ENCODE data around the gene PLPPR1. TPM values are rescaled to one million over a fixed set of nuclear protein-coding genes. Genes with fewer than 3 reads are reported as not detected.

PLPPR1 gene
- total and polyA plus RNA-seq, 2 experiments from 2014 or later: 1.3 to 3.7 TPM

DNA sequence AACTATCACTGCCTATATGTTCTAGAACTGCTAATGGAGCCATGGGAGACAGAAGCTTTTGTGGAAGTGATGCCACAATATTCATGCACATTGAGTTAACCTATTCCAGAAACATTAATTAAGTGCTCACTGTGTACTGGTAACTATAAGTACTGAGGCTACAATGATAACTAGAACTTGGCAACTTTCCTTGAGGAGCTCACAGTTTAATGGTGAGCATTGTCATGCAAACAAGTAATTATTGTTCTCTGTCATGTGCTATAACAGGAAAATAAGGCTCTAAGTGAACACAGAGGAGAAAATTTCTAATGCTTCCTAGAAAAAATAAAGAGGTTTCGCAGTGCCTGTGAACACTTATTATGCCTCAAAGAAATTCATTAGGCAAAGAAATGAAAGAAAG lies 214.1 kb downstream of the PLPPR1 start:
- peaks cover 2% of the 10 kb centered on the region for H3K9me2 ChIP-seq (ENCODE audit: insufficient read depth)
- H3K4me3 ChIP-seq: no peak overlapping the region
- H3K4me2 ChIP-seq: no peak overlapping the region
- no peaks in the 10 kb centered on the region for H3K27me3 Mint-ChIP-seq (ENCODE audit: insufficient read depth, low read depth, poor library complexity)
- no peaks in the 10 kb centered on the region for H3K4me1 ChIP-seq (ENCODE audit: insufficient read depth)
- TF ChIP-seq NANOG (IDR thresholded peaks at IDR 0.05; ENCODE audit: borderline replicate concordance) (no peak), ZNF114 (CRISPR knock-in tag; IDR thresholded peaks at IDR 0.05) (no peak), CTCF (conservative IDR thresholded peaks at IDR 0.05; ENCODE audit: low read depth in 2 of 2) (no peak), JUNB (IDR thresholded peaks at IDR 0.05; ENCODE audit: unreplicated experiment) (no peak), ZNF331 (CRISPR knock-in tag; IDR thresholded peaks at IDR 0.05; ENCODE audit: low read depth) (no peak), STAT1 (IDR thresholded peaks at IDR 0.05; ENCODE audit: unreplicated experiment) (no peak)
- TF ChIP-seq, protein P1, sequence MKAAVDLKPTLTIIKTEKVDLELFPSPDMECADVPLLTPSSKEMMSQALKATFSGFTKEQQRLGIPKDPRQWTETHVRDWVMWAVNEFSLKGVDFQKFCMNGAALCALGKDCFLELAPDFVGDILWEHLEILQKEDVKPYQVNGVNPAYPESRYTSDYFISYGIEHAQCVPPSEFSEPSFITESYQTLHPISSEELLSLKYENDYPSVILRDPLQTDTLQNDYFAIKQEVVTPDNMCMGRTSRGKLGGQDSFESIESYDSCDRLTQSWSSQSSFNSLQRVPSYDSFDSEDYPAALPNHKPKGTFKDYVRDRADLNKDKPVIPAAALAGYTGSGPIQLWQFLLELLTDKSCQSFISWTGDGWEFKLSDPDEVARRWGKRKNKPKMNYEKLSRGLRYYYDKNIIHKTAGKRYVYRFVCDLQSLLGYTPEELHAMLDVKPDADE (IDR thresholded peaks at IDR 0.05): no peak
- no peak overlapping the region for H2AFZ ChIP-seq
- H3K4me1 Mint-ChIP-seq: no peaks in the 10 kb centered on the region
- no peaks in the 10 kb centered on the region for H3F3A ChIP-seq (replicated peaks; ENCODE audit: low read depth)
- no peak overlapping the region for H3K27ac Mint-ChIP-seq
- no peaks in the 10 kb centered on the region for H3K9me3 Mint-ChIP-seq
- no peaks in the 10 kb centered on the region for H4K20me1 ChIP-seq (replicated peaks; ENCODE audit: insufficient read depth)
- H3K36me3 Mint-ChIP-seq (ENCODE audit: low read depth): no peaks in the 10 kb centered on the region
- H3K79me2 ChIP-seq (replicated peaks; ENCODE audit: insufficient read depth): no peaks in the 10 kb centered on the region
- no peaks in the 10 kb centered on the region for H3K36me3 ChIP-seq (ENCODE audit: insufficient read depth)
- DNase-seq (ENCODE audit: low spot score) (no peak), ATAC-seq (no peak)
- H3K27ac ChIP-seq (ENCODE audit: low read depth): no peak overlapping the region
- H3K4me3 Mint-ChIP-seq: no peak overlapping the region
- H3K27me3 ChIP-seq (ENCODE audit: insufficient read depth): no peaks in the 10 kb centered on the region

DNA sequence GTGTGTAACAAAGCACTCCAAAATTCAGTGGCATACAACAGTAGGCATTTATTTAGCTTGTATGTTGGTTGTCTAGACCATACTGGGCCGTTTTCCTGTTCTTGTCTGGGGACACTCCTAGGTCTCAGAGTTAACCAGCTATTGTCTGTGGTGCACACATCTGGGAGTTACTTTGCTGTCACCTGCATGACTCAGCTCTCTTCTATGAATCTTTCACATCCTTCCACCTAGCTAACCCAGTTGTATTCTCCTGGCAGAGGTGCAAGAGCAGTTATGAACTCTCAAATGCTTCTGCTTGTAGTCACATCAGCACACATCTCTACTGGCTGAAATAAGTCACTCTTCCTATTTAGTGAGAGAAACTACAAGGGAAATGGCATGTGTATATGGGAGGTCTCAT lies 218.2 kb downstream of the PLPPR1 start:
- no peak overlapping the region for H3K27ac ChIP-seq (ENCODE audit: low read depth)
- no peaks in the 10 kb centered on the region for H3K4me1 ChIP-seq (ENCODE audit: insufficient read depth)
- no peak overlapping the region for H2AFZ ChIP-seq
- no peaks in the 10 kb centered on the region for H3K27me3 Mint-ChIP-seq (ENCODE audit: insufficient read depth, low read depth, poor library complexity)
- H4K20me1 ChIP-seq (replicated peaks; ENCODE audit: insufficient read depth): no peaks in the 10 kb centered on the region
- ATAC-seq: no peak
- no peaks in the 10 kb centered on the region for H3K9me2 ChIP-seq (ENCODE audit: insufficient read depth)
- no peak overlapping the region for H3K4me2 ChIP-seq
- H3K4me3 Mint-ChIP-seq: no peak overlapping the region
- no peak for TF ChIP-seq JUNB (IDR thresholded peaks at IDR 0.05; ENCODE audit: unreplicated experiment)
- TF ChIP-seq EZH2 (IDR thresholded peaks at IDR 0.05; ENCODE audit: low read depth, unreplicated experiment): no peak
- no peak for TF ChIP-seq STAT1 (IDR thresholded peaks at IDR 0.05; ENCODE audit: unreplicated experiment)
- no peak for TF ChIP-seq POLR2AphosphoS5 (IDR thresholded peaks at IDR 0.05; ENCODE audit: low read depth)
- TF ChIP-seq NANOG (IDR thresholded peaks at IDR 0.05; ENCODE audit: borderline replicate concordance): no peak
- TF ChIP-seq EZH2phosphoT487 (IDR thresholded peaks at IDR 0.05; ENCODE audit: unreplicated experiment): no peak
- TF ChIP-seq REST (IDR thresholded peaks at IDR 0.05; ENCODE audit: unreplicated experiment): no peak
- no peak overlapping the region for H3K27ac Mint-ChIP-seq
- no peaks in the 10 kb centered on the region for H3K36me3 Mint-ChIP-seq (ENCODE audit: low read depth)
- no peaks in the 10 kb centered on the region for H3K36me3 ChIP-seq (ENCODE audit: insufficient read depth)
- H3K27me3 ChIP-seq (ENCODE audit: insufficient read depth): no peaks in the 10 kb centered on the region
- no peak for DNase-seq (ENCODE audit: low spot score)
- H3F3A ChIP-seq (replicated peaks; ENCODE audit: low read depth): no peaks in the 10 kb centered on the region
- no peak overlapping the region for H3K4me3 ChIP-seq
- no peaks in the 10 kb centered on the region for H3K4me1 Mint-ChIP-seq
- no peaks in the 10 kb centered on the region for H3K9me3 Mint-ChIP-seq
- H3K79me2 ChIP-seq (replicated peaks; ENCODE audit: insufficient read depth): no peaks in the 10 kb centered on the region

All from GM23338 (cell line).